CD14-positive monocyte (primary cell): Measurements from ENCODE around the gene AKR1C4. TPM values are rescaled to one million over a fixed set of nuclear protein-coding genes. Genes with fewer than 3 reads are reported as not detected.
"Not testable (repeated sequence)": the region's sequence is repeated elsewhere in the genome, so short reads cannot be mapped to it uniquely, and the experiment has no call there.

Experiments
- DNase-seq, 3 donors: peaks; one replicate each; pipeline ENCODE4 v3.0.0-alpha.2; 2011 to 2022
- H2AFZ ChIP-seq: 2 replicates; pipeline ENCODE4 v1.6.0; 2012; ENCODE audit warnings: mild to moderate bottlenecking, low read depth, low read length, inconsistent platforms; ENCODE audit not compliant: insufficient read depth, poor library complexity, severe bottlenecking
- H3K27ac ChIP-seq, 2 donors: 1 replicate in 1 of 2; 2 replicates in 1 of 2; pipeline ENCODE4 v1.5.1; 2012 to 2013; ENCODE audit warnings: low read length in 2 of 2, control low read depth in 1 of 2, inconsistent platforms in 1 of 2, low read depth in 1 of 2, mild to moderate bottlenecking in 1 of 2
- H3K27me3 ChIP-seq, 2 donors: one replicate each; pipeline versions ENCODE4 v1.6.0 to v1.6.1; 2011 to 2013; ENCODE audit warnings: low read length in 2 of 2; ENCODE audit not compliant: control insufficient read depth in 2 of 2, insufficient read depth in 2 of 2
- H3K36me3 ChIP-seq, 2 donors: replicated peaks in 1 of 2; 1 replicate in 1 of 2; 2 replicates in 1 of 2; pipeline versions ENCODE4 v1.5.1 to v1.6.1; 2012 to 2013; ENCODE audit warnings: low read length in 2 of 2, control low read depth in 1 of 2, inconsistent platforms in 1 of 2, mild to moderate bottlenecking in 1 of 2; ENCODE audit not compliant: insufficient read depth in 2 of 2, control insufficient read depth in 1 of 2
- H3K4me1 ChIP-seq, 2 donors: 1 replicate in 1 of 2; 2 replicates in 1 of 2; pipeline versions ENCODE4 v1.5.1 to v1.6.1; 2012 to 2013; ENCODE audit warnings: low read length in 2 of 2, control low read depth in 1 of 2, inconsistent platforms in 1 of 2, mild to moderate bottlenecking in 1 of 2, moderate library complexity in 1 of 2; ENCODE audit not compliant: insufficient read depth in 2 of 2, control insufficient read depth in 1 of 2
- H3K4me2 ChIP-seq: replicated peaks from 2 replicates; pipeline ENCODE3; 2012; ENCODE audit warnings: low read length, moderate library complexity, mild to moderate bottlenecking; ENCODE audit not compliant: poor library complexity, severe bottlenecking; ENCODE audit errors: extremely low read depth
- H3K4me3 ChIP-seq, 3 experiments: fragments of 200-600 bp in 1 of 3; sonication (generic) in 1 of 3; replicated peaks in 1 of 3; 1 replicate in 2 of 3; 2 replicates in 1 of 3; pipeline ENCODE4 v1.5.1; 2011 to 2013; ENCODE audit warnings: low read length in 3 of 3, mild to moderate bottlenecking in 3 of 3, control low read depth in 2 of 3, low read depth in 2 of 3, inconsistent platforms in 1 of 3, moderate library complexity in 1 of 3
- H3K79me2 ChIP-seq: 2 replicates; pipeline ENCODE4 v1.6.0; 2012; ENCODE audit warnings: mild to moderate bottlenecking, control low read depth, inconsistent platforms, low read length, moderate library complexity; ENCODE audit not compliant: insufficient read depth
- H3K9ac ChIP-seq: 2 replicates; pipeline ENCODE4 v1.6.0; 2017; ENCODE audit warnings: low read length, mild to moderate bottlenecking; ENCODE audit not compliant: insufficient read depth, poor library complexity, severe bottlenecking
- H3K9me3 ChIP-seq, 2 donors: replicated peaks in 1 of 2; 1 replicate in 1 of 2; 2 replicates in 1 of 2; pipeline versions ENCODE4 v1.5.1 to v1.6.1; 2012 to 2013; ENCODE audit warnings: low read length in 2 of 2, control low read depth in 1 of 2; ENCODE audit not compliant: control insufficient read depth in 1 of 2, insufficient read depth in 1 of 2
- H4K20me1 ChIP-seq: 2 replicates; pipeline ENCODE4 v1.6.0; 2012; ENCODE audit warnings: mild to moderate bottlenecking, low read length, control low read depth, moderate library complexity; ENCODE audit not compliant: insufficient read depth
- H3K27ac Mint-ChIP-seq, 7 donors: one replicate each; pipeline ENCODE4 v1.8.0; 2020; ENCODE audit warnings: mild to moderate bottlenecking in 7 of 7, mixed read lengths in 7 of 7, moderate library complexity in 6 of 7, inconsistent platforms in 2 of 7
- H3K27me3 Mint-ChIP-seq, 3 donors: one replicate each; pipeline ENCODE4 v1.8.0; 2021 to 2022; ENCODE audit warnings: low read depth in 3 of 3, mild to moderate bottlenecking in 3 of 3, mixed read lengths in 3 of 3, moderate library complexity in 3 of 3, inconsistent platforms in 1 of 3
- H3K36me3 Mint-ChIP-seq, 2 donors: one replicate each; pipeline ENCODE4 v1.8.0; 2020; ENCODE audit warnings: mixed read lengths in 2 of 2, inconsistent platforms in 1 of 2, mild to moderate bottlenecking in 1 of 2
- H3K4me1 Mint-ChIP-seq: one replicate; pipeline ENCODE4 v1.8.0; 2020; ENCODE audit warnings: mild to moderate bottlenecking, mixed read lengths
- H3K4me3 Mint-ChIP-seq, 2 donors: one replicate each; pipeline ENCODE4 v1.8.0; 2020; ENCODE audit warnings: mild to moderate bottlenecking in 2 of 2, mixed read lengths in 2 of 2, moderate library complexity in 1 of 2
- H3K9me3 Mint-ChIP-seq, 7 donors: one replicate each; pipeline ENCODE4 v1.8.0; 2020 to 2022; ENCODE audit warnings: mixed read lengths in 7 of 7, mild to moderate bottlenecking in 6 of 7, moderate library complexity in 6 of 7, inconsistent platforms in 2 of 7
- CTCF ChIP-seq: fragments of 200-600 bp; IDR thresholded peaks from one replicate; pipeline ENCODE4 v1.8.0; 2022; ENCODE audit warnings: antibody characterized with exemption, mild to moderate bottlenecking
- WGBS: methylation state at CpG from one replicate; pipeline ENCODE4 v1.1.5; 2013; ENCODE audit warnings: missing lambda C conversion rate; ENCODE audit not compliant: insufficient coverage; 5-methylcytosine and 5-hydroxymethylcytosine counted together
- intact Hi-C, 2 donors: fragments of 100-400 bp; cut with micrococcal nuclease; formaldehyde crosslinking; loops; one replicate each; pipeline versions ENCODE4 v1.15.0 to v1.15.1; 2023
- polyA plus RNA-seq, 3 donors: library from polyadenylated mRNA; depleted of rRNA in 1 of 3; unstranded in 2 of 3; stranded (reverse) in 1 of 3; fragments of 300-500 nt in 2 of 3; fragments of >200 nt in 1 of 3; fragmentation: Illumina TruSeq in 2 of 3; gene quantifications; 1 replicate in 2 of 3; 2 replicates in 1 of 3; pipeline ENCODE4 v1.2.3, GENCODE V29; 2012 to 2021

AKR1C4 gene
- polyA plus RNA-seq, 3 donors = not detected

GRCh38 chr10:5234106-5234860, 37.6 kb downstream of the AKR1C4 start:
- peak overlapping the region; percentile 28 to 63 for H3K4me3 Mint-ChIP-seq
- intact Hi-C loops = loop anchor here in 1 of 2 donors (10.0 kb wide), 1 partner anchor 61 kb away; no protein-coding TSS in a partner anchor
- H3K27me3 Mint-ChIP-seq = peaks cover 0 to 2% (median 0%) of the 10 kb centered on the region in 3 donors
- no peaks in the 10 kb centered on the region for H3K27me3 ChIP-seq
- H3K4me3 ChIP-seq = peak overlapping the region in 1 of 3 experiments; percentile 51
- H2AFZ ChIP-seq = no peak overlapping the region
- peak overlapping the region; percentile 62 to 79 for H3K27ac ChIP-seq
- no peaks in the 10 kb centered on the region for H3K79me2 ChIP-seq
- peak; percentile 87 to 98 (median 93) for DNase-seq
- peak overlapping the region; percentile 49 for H3K4me2 ChIP-seq
- H3K9me3 Mint-ChIP-seq = peaks cover 7 to 25% (median 13%) of the 10 kb centered on the region in 7 donors
- TF ChIP-seq CTCF = no peak
- no peaks in the 10 kb centered on the region for H4K20me1 ChIP-seq
- H3K36me3 ChIP-seq = no peaks in the 10 kb centered on the region
- WGBS = 33% methylated on average over 6 of the region's 6 CpGs
- peaks cover 0 to 3% of the 10 kb centered on the region in 2 donors for H3K9me3 ChIP-seq
- H3K27ac Mint-ChIP-seq = peak overlapping the region; percentile 55 to 88 (median 81)
- peaks cover 25% of the 10 kb centered on the region for H3K4me1 Mint-ChIP-seq
- H3K36me3 Mint-ChIP-seq = peaks cover 0 to 5% of the 10 kb centered on the region in 2 donors
- H3K9ac ChIP-seq = no peak overlapping the region
- H3K4me1 ChIP-seq = peaks cover 21 to 22% of the 10 kb centered on the region in 2 donors

- intact Hi-C loops = loop anchor here in 1 of 2 donors (10.0 kb wide), 1 partner anchor 57 kb away; no protein-coding TSS in a partner anchor
- not testable (repeated sequence) for H3K27me3 ChIP-seq, H3K79me2 ChIP-seq, H3K27ac ChIP-seq, H3K27me3 Mint-ChIP-seq, H3K36me3 ChIP-seq, H4K20me1 ChIP-seq, H3K9ac ChIP-seq, H3K4me3 Mint-ChIP-seq, H3K9me3 ChIP-seq, H3K36me3 Mint-ChIP-seq, H3K27ac Mint-ChIP-seq, H3K4me3 ChIP-seq, H3K4me2 ChIP-seq, H2AFZ ChIP-seq, DNase-seq
- Mint-ChIP-seq H3K4me1 (peaks cover 25% of the 10 kb centered on the region), H3K9me3 (peaks cover 7 to 33% (median 13%) of the 10 kb centered on the region in 7 donors)
- peaks cover 21 to 22% of the 10 kb centered on the region in 2 donors for H3K4me1 ChIP-seq
- no CpG with 5 or more reads among the region's 2 CpGs for WGBS
Measured at GRCh38 chr10:5237541-5237940, 40.9 kb downstream of the AKR1C4 start.
